LoVo (cell line): ENCODE results near the gene PYCR2.
"Not testable (repeated sequence)": the region's sequence is repeated elsewhere in the genome, so short reads cannot be mapped to it uniquely, and the experiment has no call there.

Experiments
- DNase-seq: peaks from one replicate; pipeline ENCODE4 v3.0.0-alpha.2; 2016; ENCODE audit warnings: low spot score

The PYCR2 gene

DNA sequence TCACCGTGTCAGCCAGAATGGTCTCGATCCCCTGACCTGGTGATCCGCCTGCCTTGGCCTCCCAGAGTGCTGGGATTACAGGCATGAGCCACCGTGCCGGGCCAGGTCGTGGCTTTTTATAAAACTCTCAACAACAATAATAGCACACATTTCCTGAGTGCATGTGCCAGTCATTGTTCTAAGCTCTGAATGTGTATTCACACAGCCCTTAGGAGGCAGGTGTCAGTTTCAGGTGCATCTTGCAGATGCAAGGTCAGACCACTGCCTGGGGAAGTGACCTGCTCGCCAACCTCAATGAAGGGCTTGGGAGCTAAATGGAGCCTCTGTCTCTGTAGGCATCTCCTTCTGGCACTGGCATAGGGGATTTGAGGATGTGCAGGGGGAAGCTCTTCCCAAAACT is 18.5 kb upstream of the PYCR2 start:
- no peak for DNase-seq

DNA sequence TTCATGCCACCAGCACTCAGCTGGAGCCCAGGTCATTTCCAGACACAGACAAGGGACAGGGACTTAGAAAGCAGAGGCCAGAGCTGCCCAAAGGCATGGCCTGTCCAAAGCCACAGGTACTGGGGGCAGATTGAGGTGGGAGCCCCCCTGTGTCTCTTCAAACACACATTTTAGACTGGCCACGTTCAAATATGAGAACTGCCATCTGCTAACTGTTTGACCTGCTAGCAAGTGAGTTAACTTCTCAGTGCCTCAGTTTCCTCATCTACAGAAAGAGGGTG is 17.8 kb upstream of the PYCR2 start:
- DNase-seq: no peak

DNA sequence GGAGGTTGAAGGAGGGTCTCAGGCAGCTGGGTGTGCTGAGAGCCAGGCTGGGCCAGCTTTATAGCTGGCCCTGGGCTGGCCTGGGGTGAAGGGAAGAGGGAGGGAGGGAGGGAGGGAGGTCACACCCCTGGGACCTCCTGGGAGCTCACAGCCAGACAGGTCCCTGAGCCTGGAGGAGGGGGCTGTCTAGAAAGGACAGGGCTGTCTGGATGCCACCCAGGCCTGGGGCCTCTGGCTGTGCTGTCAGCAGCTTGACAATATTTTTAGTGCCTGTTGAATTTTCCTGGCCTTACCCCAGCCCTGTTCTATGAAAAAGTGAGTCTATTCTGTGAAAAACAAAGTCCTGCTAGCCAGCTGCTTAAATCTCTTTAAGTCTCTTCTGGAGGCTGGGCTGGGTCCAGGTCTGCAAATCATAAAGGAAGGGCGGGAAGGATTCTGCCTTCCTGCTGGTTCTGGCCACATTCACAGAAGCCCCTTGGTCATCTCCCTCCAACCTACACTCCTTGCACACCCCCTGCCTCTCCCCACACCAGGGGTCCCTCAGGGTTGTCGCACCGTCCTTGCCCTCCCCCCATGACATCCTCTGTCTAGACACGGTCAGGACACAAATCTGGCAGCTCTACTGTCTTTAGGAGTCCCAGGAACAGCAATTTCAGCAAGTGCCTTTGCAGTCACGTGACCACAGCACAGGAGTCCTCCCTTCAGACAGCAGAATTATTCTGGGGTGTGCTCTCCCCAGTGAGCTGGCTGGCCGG is 17.3 kb upstream of the PYCR2 start, which contains the start of gene LEFTY2:
Gene LEFTY2 (minus strand): TSS at position 34 of the 755 bp plus-strand sequence. CDS start 80 bp downstream, outside the sequence.
- no peak for DNase-seq

DNA sequence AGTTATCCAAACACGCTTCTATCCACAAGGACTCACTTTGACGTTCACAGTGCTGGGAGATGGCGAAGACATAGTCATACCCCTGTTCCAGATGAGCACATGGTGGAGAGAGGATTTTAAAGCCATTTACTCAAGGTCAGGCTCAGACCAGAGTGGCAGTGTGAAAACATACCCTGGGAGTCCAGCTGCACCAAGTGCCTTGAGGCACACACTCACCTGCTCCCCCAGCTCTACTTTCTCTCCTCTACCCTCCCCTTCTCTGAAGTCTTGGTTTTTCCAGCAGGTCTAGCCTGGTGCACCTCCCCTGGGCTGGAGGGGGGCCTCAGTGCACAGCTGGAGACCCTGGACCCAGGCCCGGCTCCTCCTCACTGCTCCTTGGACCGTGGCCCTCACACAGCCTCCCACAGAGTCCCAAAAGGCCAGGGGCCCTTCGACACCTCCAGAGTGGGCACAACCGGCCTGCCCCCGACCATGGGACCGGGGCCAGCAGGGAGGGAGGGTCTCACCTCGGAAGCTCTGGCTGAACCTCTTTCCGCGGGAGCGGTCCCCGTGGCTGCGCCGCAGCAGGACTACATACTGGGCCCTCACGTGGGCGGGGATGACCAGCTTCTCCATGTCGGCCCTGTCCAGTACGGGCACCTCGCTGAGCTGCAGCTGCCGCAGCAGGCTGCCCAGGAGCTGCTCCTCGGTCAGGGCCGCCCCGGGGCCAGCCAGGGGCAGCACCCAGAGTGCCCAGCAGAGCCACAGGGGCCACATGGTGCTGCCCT is 16.5 kb upstream of the PYCR2 start:
- no peak for DNase-seq

DNA sequence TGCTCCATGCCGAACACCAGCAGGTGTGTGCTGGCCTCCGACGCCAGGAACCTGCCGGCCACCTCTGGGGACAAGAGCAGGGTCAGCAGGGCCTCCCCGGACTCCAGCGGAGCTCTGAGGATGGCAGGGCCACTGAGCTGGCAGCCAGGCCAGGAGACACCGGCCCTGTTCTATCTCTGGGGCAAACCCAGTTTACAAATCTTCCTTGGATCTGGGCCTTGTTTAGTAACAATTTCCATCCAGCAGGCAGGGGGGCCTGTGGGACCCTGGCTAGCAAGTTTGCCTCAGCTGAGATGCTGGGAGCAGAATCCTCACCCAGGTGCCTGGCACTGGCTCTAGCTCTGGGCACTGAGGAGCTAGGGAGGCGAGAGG is 15.9 kb upstream of the PYCR2 start:
- DNase-seq: not testable (repeated sequence)

DNA sequence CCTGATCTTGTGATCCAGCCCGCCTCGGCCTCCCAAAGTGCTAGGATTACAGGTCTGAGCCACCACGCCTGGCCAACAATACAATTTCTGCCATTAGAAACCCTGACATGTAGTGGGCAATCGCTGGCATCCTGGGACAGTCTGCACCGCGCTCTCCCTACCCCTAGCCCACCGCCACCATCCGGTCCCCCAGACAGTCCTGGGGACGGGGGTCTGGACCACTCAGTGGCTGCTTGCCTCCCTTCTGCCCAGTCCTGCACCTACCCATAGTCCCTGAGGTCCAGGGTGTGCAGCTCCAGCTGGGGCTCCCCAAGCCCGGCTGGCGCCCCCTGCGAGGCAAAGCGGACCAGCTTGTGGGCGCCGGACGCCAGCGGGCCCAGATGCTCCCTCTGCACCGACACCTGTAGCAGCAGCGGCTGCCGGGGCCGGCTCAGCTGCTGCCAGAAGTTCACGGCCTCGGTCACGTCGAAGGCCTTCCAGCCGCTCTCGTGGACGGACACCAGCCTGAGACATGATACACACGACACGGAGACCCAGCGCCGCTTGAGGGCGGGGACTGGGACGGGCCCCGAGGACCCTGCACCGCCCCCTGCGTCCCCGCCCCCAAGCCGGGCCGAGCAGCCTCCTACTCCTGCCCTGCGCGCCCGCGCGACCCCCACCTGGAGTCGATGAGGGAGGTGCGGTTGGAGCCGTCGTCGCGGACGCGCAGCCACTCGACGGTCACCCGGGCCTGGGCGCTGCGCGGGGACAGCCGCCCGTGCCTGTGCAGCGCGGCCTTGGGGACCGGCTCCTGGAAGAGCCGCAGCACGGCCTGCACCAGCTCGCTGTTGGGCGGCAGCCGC is 15.3 kb upstream of the PYCR2 start:
- DNase-seq: not testable (repeated sequence)

DNA sequence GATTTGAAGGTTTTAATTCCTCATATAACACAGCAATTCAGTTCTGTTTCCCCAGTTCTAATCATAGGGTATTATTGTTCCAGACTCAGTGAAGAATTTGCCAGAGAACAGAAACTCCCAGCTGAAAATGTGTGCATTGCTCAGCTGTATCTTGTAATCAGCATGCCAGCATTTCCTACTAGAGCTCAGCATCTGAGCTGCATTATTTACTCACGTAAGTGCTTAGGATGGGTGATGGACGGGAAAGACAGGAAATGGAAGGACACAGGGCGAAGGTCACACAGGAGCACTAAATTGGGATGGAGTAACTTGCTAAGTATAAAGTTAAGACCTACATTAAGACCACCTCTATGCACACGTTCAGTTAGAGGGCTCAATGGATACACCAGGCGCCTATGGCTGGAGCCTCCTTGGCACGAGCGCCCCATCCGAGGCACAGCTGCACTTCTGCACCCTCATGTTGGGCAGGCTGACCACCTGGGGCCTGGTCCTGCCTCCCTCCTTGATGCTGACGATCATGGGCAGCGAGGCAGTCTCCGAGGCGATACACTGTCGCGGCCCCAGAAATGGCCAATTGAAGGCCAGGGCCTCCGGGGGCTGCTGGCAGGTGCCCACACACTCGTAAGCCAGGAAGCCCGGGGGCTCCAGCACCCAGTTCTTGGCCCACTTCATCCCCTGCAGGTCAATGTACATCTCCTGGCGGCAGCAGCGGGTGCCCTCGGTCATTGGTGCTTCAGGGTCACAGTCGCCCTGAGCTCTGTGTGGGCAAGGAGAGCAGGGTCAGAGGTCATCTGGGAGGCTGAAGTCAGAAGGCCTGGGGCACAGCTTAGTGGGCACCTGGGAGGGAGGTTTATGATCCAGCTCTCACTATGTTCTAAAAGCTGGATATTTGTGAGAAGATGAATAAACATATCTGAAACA is 13.3 kb upstream of the PYCR2 start:
- DNase-seq: no peak

DNA sequence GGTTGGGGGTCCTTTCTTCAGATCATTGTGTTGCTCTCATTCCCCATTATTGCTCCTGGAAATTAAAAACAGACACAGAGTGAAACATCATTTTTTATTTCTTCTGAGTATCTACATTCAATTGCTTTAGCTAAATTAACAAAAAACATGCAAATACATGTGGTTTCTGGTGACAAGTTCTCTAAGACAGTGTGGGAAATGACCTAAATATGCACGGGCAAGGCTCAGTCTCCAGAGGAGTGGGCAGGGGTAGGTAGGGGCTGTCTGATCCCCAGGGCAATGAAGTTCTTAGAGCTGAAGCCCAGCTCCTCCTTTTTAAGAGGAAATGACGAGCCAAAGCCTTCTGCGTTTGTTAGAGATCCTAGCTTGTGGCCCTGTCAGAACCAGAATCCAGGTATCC is 12.5 kb upstream of the PYCR2 start:
- DNase-seq: no peak

DNA sequence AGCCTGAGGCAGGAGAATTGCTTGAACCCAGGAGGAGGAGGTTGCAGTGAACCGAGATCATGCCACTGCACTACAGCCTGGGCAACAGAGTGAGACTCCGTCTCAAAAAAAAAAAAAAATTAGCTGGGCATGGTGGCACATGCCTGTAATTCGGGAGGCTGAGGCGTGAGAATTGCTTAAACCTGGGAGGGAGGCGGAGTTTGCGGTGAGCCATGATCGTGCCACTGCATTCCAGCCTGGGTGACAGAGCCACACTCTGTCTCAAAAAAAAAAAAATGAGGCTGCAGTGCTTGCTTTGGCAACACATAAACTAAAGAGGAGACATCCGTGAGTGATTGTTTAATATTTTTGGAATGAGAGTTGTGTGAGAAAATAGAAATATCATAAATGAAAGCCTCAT is 12.0 kb upstream of the PYCR2 start:
- not testable (repeated sequence) for DNase-seq

DNA sequence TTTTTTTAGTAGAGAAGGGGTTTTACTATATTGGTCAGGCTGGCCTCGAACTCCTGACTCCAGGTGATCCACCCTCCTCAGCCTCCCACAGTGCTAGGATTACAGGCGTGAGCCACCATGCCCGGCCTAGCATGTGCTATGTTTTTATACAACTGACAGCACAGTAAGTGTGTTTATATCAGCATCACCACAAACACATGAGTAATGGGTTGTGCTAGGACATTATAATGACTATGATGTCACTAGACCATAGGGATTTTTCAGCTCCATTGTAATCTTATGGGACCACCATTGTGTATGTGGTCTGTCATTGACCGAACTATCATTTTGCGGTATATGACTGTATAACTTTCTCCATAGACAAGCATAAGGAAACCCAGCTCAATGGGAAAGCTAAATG is 10.7 kb upstream of the PYCR2 start:
- DNase-seq: no peak

DNA sequence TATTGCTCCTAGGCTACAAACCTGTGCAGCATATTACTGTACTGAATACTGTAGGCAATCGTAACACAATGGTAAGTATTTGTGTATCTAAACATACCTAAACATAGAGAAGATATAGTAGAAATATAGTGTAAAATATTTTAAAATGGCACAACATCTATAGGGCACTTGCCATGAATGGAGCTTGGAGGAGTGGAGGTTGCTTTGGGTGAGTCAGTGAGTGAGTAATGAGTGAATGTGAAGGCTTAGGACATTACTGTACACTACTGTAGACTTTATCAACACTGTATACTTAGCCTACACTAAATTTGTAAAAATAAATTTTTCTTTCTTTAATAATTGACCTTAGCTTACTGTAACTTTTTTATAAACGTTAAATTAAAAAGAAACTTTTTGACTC is 9.0 kb upstream of the PYCR2 start:
- no peak for DNase-seq

DNA sequence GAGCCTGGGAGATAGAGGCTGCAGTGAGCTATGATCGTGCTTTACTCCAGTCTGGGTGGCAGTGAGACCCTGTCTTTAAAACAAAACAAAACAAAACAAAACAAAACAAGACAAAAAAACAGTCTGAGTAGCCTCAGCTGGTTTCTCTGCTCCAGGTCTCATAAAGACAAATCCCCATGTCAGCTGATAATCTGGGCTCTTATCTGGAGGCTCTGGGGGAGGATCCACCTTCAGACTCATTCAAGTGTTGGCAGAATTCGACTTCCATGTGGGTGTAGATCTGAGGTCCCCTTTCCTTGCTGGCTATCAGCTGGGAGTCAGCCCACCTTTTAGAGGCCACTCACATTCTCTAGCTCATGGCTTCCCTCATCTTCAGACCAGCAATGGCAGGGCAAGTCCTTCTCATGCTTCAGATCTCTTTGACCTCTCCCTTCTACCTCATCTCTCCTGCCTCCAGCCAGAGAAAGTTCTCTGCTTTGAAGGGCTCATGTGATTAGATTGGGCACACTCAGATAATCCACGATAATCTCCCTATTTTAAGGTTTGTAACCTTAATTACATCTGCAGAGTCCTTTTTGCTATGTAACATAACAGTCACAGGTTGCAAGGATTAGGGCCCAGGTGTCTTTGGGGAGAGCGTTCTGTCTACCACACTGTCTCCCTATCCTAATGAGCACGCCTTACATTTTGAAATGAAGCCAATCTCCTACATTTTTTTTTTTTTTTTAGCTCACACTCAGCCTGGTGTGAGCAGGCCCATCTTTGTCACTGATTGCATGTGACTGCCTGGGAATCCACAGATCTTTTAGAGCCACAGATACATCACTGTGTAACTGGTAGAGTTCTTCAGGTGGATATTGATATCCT is 7.5 kb upstream of the PYCR2 start:
- no peak for DNase-seq

DNA sequence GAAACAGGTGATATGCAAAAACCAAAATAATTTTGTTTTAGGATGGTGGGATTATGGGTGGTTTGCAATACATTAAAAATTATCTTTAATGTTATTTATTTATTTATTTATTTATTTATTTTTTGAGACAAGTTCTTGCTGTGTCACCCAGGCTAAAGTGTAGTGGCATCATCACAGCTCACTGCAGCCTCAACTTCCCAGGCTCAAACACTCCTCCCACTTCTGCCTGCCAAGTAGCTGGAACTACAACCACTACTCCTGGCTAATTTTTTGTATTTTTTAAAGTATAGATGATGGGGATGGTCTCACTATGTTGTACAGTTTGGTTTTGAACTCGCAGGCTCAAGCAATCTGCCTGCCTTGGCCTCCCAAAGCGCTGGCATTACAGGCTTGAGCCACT is 6.5 kb upstream of the PYCR2 start:
- DNase-seq: no peak

DNA sequence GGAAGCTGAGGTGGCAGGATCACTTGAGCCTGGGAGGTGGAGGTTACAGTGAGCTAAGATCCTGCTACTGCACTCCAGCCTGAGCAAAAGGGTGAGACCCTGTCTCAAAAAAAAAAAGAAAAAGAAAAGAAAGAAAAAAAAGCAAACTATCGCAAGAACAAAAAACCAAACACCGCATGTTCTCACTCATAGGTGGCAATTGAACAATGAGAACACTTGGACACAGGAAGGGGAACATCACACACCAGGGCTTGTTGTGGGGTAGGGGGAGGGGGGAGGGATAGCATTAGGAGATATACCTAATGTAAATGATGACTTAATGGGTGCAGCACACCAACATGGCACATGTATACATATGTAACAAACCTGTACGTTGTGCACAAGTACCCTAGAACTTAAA is 5.4 kb upstream of the PYCR2 start:
- DNase-seq: not testable (repeated sequence)

DNA sequence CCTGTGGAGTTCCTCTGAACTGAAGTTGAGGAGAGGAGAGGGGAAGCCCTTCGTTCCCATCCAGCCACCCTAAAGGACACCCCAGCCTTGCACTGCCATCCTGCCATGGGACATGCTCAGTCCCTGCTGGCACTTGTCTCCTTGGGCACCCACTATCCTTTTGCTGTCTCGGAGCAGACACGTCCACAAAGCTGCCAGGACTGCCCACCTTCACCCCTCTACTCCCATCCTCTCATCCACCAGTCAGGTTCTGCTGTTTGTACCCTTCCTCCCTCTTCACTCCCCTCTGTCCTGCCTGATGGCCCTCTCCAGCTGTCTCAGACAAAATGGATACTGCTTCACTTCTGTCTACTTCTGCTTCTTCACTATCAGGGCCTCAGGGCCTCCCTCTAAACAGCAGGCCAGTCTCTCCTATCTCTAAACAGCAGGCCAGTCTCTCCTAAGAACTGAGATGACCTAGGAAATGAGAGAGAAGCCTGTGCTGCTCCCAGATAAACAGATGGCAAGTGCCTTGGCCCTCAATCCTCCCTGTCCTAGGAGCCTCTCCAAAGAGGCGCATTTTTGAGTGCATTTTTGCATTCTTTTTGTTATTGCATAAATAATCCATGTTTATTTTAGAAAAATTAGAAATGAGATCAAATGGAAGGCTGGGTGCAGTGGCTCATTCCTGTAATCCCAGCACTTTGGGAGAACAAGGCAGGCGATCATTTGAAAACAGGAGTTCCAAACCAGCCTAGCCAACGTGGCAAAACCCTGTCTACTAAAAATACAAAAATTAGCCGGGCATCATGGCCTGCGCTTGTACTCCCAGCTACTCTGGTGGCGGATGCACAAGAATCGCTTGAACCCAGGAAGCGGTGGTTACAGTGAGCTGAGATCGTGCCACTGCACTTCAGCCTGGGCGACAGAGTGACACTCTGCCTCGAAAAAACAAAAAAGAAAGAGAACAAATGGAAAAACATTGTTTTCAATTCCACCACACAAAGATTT is 4.4 kb upstream of the PYCR2 start:
- DNase-seq: no peak

DNA sequence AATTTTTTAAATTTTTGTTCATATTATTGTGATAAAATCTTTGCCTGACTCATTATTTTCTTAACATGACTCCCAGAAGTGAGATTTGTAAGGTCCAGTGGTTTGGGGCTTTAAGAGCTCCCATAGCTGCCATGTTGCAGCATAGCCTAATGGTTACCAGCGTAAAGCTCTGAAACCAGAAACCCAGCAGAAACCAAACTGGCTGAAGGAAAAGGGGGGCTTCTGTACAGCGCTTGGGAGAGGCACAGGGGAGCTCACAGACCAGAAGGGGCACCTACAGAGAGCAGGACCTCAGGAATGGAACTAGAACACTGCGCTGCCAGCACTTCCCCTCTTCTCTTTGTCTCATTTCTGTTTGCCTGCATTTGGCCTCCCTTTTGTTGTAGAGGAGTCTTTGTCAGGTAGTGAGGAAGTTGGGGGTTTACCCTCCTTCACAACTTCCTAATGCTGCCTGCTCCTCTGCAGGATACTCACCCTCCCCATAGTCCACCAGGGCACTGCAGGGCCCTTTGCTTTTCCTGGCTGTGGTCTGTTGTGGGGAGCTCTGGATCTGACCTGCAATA is 2.6 kb upstream of the PYCR2 start:
- no peak for DNase-seq

DNA sequence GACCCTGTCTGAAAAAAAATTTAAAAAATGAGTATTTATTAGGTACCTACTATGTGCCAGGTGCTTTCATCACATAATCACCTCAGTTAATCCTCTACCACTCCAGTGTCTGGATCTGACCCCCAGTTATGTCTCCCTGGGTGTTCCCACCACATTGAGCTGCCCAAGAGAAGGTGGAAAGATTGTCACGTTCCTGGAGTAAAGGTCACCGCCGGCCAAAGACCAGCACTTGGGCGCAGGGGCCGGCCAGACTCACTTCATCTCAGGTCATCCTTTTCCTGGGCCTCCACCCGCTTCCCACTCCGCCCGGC is 714 bp downstream of the PYCR2 start:
- DNase-seq: no peak

DNA sequence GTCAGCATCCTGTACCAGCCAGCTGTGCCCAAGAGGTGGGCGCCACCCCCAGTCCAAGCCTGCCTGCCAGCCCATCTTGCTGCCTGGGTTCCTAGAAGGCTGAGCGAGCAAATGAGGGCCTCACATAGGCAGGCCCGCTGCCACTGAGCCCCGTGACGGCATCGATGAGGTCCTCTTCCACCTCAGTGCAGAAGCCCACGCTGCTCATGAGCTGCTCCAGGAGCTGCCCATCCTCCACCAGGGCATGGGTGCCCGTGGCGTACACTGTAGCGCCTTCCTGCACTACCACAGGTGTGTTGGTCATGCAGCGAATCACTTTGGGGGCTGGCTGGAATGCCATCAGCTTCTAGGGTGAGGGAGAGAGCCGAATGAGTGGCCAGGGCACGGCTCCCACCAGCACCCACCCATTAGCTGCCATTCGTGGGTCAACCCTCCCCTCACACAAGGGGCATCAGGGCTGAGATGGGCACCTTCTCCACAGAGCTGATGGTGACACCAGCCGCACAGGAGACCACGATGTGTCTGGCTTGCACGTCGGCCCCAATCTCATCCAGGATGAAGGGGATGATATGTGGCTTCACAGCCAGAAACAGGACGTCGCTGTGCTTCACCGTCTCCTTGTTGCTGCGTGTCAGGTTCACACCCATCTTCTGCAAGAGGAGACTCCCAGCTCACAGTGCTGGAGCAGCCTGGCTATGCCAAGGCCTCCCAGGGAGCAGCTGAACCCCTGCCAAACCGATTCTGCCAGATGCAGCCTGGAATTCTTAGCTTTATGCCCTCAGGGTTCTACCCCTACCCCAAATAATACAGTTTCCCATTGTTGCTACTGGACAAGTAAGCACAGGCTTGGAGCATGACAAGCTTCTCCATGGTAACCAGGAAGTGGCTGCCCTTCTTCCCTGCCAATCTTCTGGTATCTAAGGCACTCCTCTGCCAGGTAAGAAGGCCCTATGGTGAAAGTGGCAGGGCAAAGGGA is 2.0 kb downstream of the PYCR2 start:
- DNase-seq: no peak
